Measurements from ENCODE around the gene PTPRM.

The PTPRM gene

DNA sequence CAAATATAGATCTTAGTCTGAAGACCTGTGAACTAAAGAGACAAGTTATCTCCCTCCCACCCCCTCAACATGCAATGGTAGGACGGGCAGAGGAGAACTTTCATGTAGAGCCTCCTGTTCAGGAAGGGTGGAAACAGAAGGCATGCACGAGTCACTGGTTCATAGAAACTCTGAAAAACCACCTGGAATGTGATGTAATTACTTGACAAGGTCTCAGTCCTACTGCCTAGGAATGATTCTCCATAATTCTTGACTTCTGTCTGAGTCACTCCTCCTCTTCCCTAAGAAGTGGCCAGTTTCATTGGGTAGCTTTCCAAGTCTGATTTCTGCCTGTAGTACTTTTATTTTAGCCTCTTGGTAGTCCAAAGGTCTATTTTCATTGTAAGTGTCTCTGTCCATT lies 277.3 kb downstream of the PTPRM start:
- no peaks in the 10 kb centered on the region for H3K9me2 ChIP-seq (replicated peaks; ENCODE audit: control insufficient read depth, low read length)
- no peaks in the 10 kb centered on the region for H3K79me2 ChIP-seq (ENCODE audit: control insufficient read depth, low read length)
- no peak for TF ChIP-seq EZH2phosphoT487 (IDR thresholded peaks at IDR 0.05; ENCODE audit: borderline replicate concordance, low read length)
- TF ChIP-seq, protein P1, sequence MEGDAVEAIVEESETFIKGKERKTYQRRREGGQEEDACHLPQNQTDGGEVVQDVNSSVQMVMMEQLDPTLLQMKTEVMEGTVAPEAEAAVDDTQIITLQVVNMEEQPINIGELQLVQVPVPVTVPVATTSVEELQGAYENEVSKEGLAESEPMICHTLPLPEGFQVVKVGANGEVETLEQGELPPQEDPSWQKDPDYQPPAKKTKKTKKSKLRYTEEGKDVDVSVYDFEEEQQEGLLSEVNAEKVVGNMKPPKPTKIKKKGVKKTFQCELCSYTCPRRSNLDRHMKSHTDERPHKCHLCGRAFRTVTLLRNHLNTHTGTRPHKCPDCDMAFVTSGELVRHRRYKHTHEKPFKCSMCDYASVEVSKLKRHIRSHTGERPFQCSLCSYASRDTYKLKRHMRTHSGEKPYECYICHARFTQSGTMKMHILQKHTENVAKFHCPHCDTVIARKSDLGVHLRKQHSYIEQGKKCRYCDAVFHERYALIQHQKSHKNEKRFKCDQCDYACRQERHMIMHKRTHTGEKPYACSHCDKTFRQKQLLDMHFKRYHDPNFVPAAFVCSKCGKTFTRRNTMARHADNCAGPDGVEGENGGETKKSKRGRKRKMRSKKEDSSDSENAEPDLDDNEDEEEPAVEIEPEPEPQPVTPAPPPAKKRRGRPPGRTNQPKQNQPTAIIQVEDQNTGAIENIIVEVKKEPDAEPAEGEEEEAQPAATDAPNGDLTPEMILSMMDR (IDR thresholded peaks at IDR 0.05; ENCODE audit: low read depth, low read length, poor library complexity, severe bottlenecking): no peak
- no peaks in the 10 kb centered on the region for H3K27me3 ChIP-seq (ENCODE audit: control insufficient read depth, low read length)
- H3K4me2 ChIP-seq (ENCODE audit: low read length): no peak overlapping the region
- no peaks in the 10 kb centered on the region for H4K20me1 ChIP-seq (ENCODE audit: control insufficient read depth, insufficient read depth, low read depth, low read length)
- 0 out of 2 replicates have a peak, but pooled peaks cover 4% of the 10 kb centered on the region for H3K9me3 ChIP-seq (ENCODE audit: control insufficient read depth, insufficient read depth, low read length)
- no peak overlapping the region for H3K27ac ChIP-seq (ENCODE audit: low read depth, low read length)
- no peaks in the 10 kb centered on the region for H3K4me1 ChIP-seq (ENCODE audit: control insufficient read depth, low read length)
- H3K36me3 ChIP-seq (ENCODE audit: control insufficient read depth, low read length): no peaks in the 10 kb centered on the region
- no peak overlapping the region for H3K4me3 ChIP-seq (ENCODE audit: low read length)
- no peaks in the 10 kb centered on the region for H3F3A ChIP-seq (ENCODE audit: control insufficient read depth, insufficient read depth)

DNA sequence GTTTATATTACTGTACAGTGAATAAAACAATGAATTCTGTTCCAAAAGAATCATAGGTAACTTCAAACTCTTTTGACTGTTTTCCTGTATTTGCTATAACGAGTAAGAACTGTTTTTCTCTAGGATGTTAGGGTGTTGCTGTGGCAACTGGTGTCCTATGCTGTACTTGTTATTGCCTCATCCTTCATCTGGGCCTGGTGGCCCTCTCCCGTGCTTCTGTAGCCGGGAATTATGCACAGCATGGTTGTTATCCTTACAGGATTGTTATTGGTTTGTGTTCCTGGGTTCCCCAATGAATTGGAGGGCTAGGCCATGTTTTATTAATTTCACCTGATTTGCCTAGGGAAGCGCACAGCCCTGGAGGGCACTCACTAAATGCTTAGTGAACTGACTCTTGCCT lies 279.2 kb downstream of the PTPRM start:
- TF ChIP-seq EZH2phosphoT487 (IDR thresholded peaks at IDR 0.05; ENCODE audit: borderline replicate concordance, low read length): no peak
- TF ChIP-seq, protein P1 (IDR thresholded peaks at IDR 0.05; ENCODE audit: low read depth, low read length, poor library complexity, severe bottlenecking): no peak
- Histone ChIP-seq H4K20me1 (ENCODE audit: control insufficient read depth, insufficient read depth, low read depth, low read length) (no peaks in the 10 kb centered on the region), H3F3A (ENCODE audit: control insufficient read depth, insufficient read depth) (no peaks in the 10 kb centered on the region), H3K4me2 (ENCODE audit: low read length) (no peak overlapping the region), H3K79me2 (ENCODE audit: control insufficient read depth, low read length) (no peaks in the 10 kb centered on the region), H3K27me3 (ENCODE audit: control insufficient read depth, low read length) (no peaks in the 10 kb centered on the region), H3K4me3 (ENCODE audit: low read length) (no peak overlapping the region), H3K4me1 (ENCODE audit: control insufficient read depth, low read length) (no peaks in the 10 kb centered on the region), H3K9me3 (ENCODE audit: control insufficient read depth, insufficient read depth, low read length) (0 out of 2 replicates have a peak, but pooled peaks cover 4% of the 10 kb centered on the region), H3K36me3 (ENCODE audit: control insufficient read depth, low read length) (no peaks in the 10 kb centered on the region), H3K9me2 (replicated peaks; ENCODE audit: control insufficient read depth, low read length) (no peaks in the 10 kb centered on the region), H3K27ac (ENCODE audit: low read depth, low read length) (no peak overlapping the region)

DNA sequence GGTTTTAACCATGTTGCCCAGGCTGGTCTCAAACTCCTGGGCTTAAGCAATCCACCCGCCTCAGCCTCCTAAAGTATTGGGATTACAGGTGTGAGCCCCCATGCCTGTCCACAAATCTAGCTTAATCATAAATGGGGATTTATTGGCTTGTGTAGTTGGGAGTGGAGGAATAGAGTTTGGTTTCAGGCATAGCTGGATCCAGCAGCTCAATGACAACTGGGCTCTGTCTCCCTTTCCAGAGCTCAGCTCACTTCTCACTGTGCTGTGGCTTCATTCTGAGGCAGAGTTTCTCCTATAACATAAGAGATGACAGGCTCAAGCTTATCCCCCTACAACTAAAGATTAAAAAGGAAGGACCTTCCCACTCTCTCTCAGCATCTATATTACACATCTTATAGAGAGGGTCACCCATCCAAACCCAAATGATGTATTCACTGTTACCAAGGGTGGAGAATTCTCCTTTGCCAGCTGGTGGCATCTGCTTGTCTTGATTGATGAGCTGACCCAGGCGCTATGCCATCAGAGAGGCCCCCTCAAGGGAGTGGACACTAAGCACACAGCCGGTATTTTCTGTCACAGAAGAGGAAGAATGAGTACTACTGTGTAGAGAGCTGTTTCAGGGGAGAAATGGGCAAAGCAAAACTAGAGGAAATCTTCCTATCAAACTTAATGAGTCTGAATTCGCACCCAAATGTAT lies 280.4 kb downstream of the PTPRM start:
- Histone ChIP-seq H3K4me3 (ENCODE audit: low read length) (no peak overlapping the region), H3K36me3 (ENCODE audit: control insufficient read depth, low read length) (no peaks in the 10 kb centered on the region), H3K9me2 (replicated peaks; ENCODE audit: control insufficient read depth, low read length) (no peaks in the 10 kb centered on the region), H4K20me1 (ENCODE audit: control insufficient read depth, insufficient read depth, low read depth, low read length) (no peaks in the 10 kb centered on the region), H3K9me3 (ENCODE audit: control insufficient read depth, insufficient read depth, low read length) (0 out of 2 replicates have a peak, but pooled peaks cover 4% of the 10 kb centered on the region), H3K79me2 (ENCODE audit: control insufficient read depth, low read length) (no peaks in the 10 kb centered on the region), H3K4me2 (ENCODE audit: low read length) (no peak overlapping the region), H3K27me3 (ENCODE audit: control insufficient read depth, low read length) (no peaks in the 10 kb centered on the region), H3F3A (ENCODE audit: control insufficient read depth, insufficient read depth) (no peaks in the 10 kb centered on the region), H3K4me1 (ENCODE audit: control insufficient read depth, low read length) (no peaks in the 10 kb centered on the region), H3K27ac (ENCODE audit: low read depth, low read length) (no peak overlapping the region)
- no peak for TF ChIP-seq EZH2phosphoT487 (IDR thresholded peaks at IDR 0.05; ENCODE audit: borderline replicate concordance, low read length)
- TF ChIP-seq, protein P1 (IDR thresholded peaks at IDR 0.05; ENCODE audit: low read depth, low read length, poor library complexity, severe bottlenecking): no peak
